ENCODE data around the gene EVA1A.

EVA1A gene

DNA sequence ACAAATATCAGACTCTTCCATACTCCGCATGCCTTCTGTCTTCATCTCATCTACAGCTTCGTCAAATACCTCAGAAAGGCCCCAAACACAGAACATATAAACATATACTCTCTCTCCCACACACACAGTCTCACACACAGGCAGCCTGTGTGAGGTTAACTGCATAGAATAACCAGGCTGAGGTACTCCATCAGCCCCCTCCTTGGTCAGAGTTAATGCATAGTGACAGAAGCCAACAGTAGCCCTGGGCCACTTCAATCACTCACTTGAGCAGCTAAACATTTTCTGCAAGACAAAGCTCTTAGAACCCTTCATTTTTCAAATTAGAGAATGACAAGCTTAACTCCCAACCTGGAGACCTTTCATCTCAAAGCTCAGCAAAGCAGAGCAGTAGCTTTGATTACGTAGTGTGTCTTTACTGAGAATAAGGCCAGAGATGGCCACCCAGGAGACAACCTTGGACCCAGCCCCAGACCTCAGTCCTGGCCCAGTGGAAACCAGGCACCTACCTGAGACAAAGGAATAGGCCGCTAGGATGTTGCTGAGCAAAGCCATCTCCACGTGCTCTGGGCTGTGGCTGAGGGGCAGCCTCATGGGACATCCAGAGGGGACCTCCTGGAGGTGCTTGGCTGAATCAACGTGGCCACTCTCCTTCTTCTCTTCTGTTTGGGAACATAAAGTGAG lies 43.0 kb downstream of the EVA1A start:
- TF ChIP-seq, protein P1, sequence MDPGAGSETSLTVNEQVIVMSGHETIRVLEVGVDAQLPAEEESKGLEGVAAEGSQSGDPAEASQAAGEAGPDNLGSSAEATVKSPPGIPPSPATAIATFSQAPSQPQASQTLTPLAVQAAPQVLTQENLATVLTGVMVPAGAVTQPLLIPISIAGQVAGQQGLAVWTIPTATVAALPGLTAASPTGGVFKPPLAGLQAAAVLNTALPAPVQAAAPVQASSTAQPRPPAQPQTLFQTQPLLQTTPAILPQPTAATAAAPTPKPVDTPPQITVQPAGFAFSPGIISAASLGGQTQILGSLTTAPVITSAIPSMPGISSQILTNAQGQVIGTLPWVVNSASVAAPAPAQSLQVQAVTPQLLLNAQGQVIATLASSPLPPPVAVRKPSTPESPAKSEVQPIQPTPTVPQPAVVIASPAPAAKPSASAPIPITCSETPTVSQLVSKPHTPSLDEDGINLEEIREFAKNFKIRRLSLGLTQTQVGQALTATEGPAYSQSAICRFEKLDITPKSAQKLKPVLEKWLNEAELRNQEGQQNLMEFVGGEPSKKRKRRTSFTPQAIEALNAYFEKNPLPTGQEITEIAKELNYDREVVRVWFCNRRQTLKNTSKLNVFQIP (CRISPR knock-in tag; IDR thresholded peaks at IDR 0.05; ENCODE audit: borderline replicate concordance, low read depth): no peak
- TF ChIP-seq ZC3H10 (CRISPR knock-in tag; IDR thresholded peaks at IDR 0.05) (no peak), TOX (CRISPR knock-in tag; IDR thresholded peaks at IDR 0.05; ENCODE audit: borderline replicate concordance) (no peak), SNAI2 (CRISPR knock-in tag; IDR thresholded peaks at IDR 0.05) (no peak), CSDC2 (CRISPR knock-in tag; IDR thresholded peaks at IDR 0.05) (no peak), ZNF8 (CRISPR knock-in tag; IDR thresholded peaks at IDR 0.05) (no peak), BACH2 (CRISPR knock-in tag; IDR thresholded peaks at IDR 0.05; ENCODE audit: borderline replicate concordance) (no peak), ISL1 (CRISPR knock-in tag; IDR thresholded peaks at IDR 0.05) (no peak), ESRRG (CRISPR knock-in tag; IDR thresholded peaks at IDR 0.05) (no peak)
- TF ChIP-seq, protein P2, sequence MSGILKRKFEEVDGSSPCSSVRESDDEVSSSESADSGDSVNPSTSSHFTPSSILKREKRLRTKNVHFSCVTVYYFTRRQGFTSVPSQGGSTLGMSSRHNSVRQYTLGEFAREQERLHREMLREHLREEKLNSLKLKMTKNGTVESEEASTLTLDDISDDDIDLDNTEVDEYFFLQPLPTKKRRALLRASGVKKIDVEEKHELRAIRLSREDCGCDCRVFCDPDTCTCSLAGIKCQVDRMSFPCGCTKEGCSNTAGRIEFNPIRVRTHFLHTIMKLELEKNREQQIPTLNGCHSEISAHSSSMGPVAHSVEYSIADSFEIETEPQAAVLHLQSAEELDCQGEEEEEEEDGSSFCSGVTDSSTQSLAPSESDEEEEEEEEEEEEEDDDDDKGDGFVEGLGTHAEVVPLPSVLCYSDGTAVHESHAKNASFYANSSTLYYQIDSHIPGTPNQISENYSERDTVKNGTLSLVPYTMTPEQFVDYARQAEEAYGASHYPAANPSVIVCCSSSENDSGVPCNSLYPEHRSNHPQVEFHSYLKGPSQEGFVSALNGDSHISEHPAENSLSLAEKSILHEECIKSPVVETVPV (CRISPR knock-in tag; IDR thresholded peaks at IDR 0.05): no peak
- ATAC-seq: no peak

DNA sequence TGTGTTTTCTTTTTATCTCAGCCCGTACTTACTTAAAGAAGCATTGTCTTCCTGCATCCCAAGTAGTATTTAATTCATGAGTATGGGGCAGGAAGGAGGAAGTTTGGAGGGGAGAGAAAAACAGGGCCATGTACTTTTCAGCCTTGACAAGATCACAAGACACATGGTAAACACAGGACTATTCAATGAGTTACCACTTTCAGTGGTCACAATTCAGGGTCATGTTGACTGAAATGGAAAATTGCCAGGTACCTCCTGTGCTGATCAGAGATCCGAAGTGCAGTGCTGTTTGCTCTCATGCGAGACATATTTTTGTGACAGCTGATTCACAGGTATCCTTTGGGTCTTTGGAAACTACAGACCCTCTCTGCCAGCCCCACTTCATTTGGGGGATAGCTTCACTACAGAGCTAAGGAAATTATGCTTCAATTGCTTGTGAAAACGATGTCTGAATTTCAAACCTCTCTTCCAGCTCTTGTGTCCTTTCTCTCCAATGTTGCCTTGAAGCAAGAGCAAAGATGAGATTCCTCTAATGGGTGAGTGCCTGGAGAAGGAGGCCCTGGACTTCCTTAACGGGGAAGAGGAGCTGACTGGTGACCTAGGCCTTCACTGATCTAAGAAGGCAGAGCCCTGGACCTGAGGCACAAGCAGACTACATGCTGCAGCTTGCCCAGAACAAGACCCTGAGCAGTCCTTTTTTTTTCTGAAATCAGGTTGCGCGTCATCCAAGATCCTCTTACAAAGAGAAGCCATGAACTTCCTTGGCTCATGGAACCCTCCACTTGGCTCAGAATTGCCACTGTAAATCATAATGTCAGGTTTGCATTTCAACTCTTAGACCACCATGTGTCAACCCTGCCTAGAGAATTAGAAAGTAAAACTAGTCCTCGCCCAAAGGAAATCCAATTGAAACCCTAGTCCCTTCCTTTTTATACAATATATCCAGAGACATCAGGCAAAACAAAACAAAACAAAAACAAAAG lies 44.1 kb downstream of the EVA1A start:
- ATAC-seq: no peak
- TF ChIP-seq RARB (CRISPR knock-in tag; IDR thresholded peaks at IDR 0.05): no peak
- TF ChIP-seq, protein P3, sequence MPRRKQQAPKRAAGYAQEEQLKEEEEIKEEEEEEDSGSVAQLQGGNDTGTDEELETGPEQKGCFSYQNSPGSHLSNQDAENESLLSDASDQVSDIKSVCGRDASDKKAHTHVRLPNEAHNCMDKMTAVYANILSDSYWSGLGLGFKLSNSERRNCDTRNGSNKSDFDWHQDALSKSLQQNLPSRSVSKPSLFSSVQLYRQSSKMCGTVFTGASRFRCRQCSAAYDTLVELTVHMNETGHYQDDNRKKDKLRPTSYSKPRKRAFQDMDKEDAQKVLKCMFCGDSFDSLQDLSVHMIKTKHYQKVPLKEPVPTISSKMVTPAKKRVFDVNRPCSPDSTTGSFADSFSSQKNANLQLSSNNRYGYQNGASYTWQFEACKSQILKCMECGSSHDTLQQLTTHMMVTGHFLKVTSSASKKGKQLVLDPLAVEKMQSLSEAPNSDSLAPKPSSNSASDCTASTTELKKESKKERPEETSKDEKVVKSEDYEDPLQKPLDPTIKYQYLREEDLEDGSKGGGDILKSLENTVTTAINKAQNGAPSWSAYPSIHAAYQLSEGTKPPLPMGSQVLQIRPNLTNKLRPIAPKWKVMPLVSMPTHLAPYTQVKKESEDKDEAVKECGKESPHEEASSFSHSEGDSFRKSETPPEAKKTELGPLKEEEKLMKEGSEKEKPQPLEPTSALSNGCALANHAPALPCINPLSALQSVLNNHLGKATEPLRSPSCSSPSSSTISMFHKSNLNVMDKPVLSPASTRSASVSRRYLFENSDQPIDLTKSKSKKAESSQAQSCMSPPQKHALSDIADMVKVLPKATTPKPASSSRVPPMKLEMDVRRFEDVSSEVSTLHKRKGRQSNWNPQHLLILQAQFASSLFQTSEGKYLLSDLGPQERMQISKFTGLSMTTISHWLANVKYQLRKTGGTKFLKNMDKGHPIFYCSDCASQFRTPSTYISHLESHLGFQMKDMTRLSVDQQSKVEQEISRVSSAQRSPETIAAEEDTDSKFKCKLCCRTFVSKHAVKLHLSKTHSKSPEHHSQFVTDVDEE (CRISPR knock-in tag; IDR thresholded peaks at IDR 0.05): no peak
- no peak for TF ChIP-seq ARNTL (CRISPR knock-in tag; IDR thresholded peaks at IDR 0.05; ENCODE audit: borderline replicate concordance, low read depth)
- TF ChIP-seq SNAI2 (CRISPR knock-in tag; IDR thresholded peaks at IDR 0.05): no peak
- no peak for TF ChIP-seq TOX (CRISPR knock-in tag; IDR thresholded peaks at IDR 0.05; ENCODE audit: borderline replicate concordance)
- TF ChIP-seq ISL1 (CRISPR knock-in tag; IDR thresholded peaks at IDR 0.05): no peak

DNA sequence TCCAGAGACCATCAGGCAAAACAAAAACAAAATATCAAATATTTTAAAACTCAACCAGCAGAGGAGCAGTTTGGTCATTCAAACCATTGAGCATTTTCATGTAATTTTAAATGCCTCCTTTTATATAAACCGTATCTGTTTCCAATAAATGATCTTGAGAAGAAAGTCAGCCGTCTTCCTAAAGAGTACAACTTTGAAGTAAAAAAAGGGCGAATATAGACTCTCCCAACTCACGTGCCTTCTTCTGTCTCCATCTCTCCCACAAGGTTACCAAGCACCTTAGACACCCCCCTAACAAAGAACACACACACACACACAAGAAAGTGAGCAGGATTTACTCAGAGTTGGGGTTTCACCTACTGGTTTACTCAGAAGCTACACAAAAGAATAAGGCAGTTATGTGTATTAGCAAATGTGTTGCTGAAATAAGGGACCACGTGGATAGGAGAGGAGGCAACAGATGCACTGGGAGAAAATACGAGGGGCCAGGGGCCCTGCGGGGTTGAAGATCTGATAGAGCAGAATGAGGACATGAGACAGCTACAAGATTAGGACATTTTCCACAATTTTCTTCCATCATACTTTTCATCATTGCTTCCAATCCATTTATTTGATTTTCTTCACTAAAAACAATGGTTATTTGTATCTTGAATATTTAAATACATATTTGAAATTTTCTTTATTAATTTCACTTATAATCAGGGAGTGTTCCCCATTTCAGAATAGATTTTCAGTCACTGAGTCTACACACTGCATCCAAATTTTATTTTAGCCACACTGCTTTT lies 45.0 kb downstream of the EVA1A start:
- TF ChIP-seq ZFP3 (CRISPR knock-in tag; IDR thresholded peaks at IDR 0.05) (no peak), ZC3H10 (CRISPR knock-in tag; IDR thresholded peaks at IDR 0.05) (no peak), ZFP30 (CRISPR knock-in tag; IDR thresholded peaks at IDR 0.05) (no peak), RARB (CRISPR knock-in tag; IDR thresholded peaks at IDR 0.05) (no peak), ISL1 (CRISPR knock-in tag; IDR thresholded peaks at IDR 0.05) (no peak), CSDC2 (CRISPR knock-in tag; IDR thresholded peaks at IDR 0.05) (no peak), OSR1 (CRISPR knock-in tag; IDR thresholded peaks at IDR 0.05) (no peak), TOX (CRISPR knock-in tag; IDR thresholded peaks at IDR 0.05; ENCODE audit: borderline replicate concordance) (no peak), GLIS3 (CRISPR knock-in tag; IDR thresholded peaks at IDR 0.05) (no peak), ARNTL (CRISPR knock-in tag; IDR thresholded peaks at IDR 0.05; ENCODE audit: borderline replicate concordance, low read depth) (no peak)
- TF ChIP-seq, protein P4, sequence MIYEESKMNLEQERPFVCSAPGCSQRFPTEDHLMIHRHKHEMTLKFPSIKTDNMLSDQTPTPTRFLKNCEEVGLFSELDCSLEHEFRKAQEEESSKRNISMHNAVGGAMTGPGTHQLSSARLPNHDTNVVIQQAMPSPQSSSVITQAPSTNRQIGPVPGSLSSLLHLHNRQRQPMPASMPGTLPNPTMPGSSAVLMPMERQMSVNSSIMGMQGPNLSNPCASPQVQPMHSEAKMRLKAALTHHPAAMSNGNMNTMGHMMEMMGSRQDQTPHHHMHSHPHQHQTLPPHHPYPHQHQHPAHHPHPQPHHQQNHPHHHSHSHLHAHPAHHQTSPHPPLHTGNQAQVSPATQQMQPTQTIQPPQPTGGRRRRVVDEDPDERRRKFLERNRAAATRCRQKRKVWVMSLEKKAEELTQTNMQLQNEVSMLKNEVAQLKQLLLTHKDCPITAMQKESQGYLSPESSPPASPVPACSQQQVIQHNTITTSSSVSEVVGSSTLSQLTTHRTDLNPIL (CRISPR knock-in tag; IDR thresholded peaks at IDR 0.05; ENCODE audit: low read depth): no peak
- TF ChIP-seq, protein P3 (CRISPR knock-in tag; IDR thresholded peaks at IDR 0.05): no peak
- no peak for ATAC-seq

All from SK-N-SH treated with all-trans-retinoic acid at 6 μM for 48 hours (cell line).